ENCODE results near the gene PER3. TPM values are rescaled to one million over a fixed set of nuclear protein-coding genes. Genes with fewer than 3 reads are reported as not detected.

Gene PER3
- polyA plus RNA-seq, 2 of the 4 experiments (the other 2 are of a cell fraction) = 1.9 to 3.7 TPM

- Histone ChIP-seq H3K4me3 (no peak overlapping the region), H3K9me3 (no peaks in the 10 kb centered on the region), H3K4me1 (no peaks in the 10 kb centered on the region), H3K4me2 (no peak overlapping the region), H3K27ac (no peak overlapping the region)
- DNase-seq (ENCODE audit: low read depth in 1 of 2, low spot score in 1 of 2) (no peak), ATAC-seq (no peak), FAIRE-seq (no peak)
- TF ChIP-seq NFE2L2 (conservative IDR thresholded peaks at IDR 0.05; ENCODE audit: low read length) (no peak), CHD4 (IDR thresholded peaks at IDR 0.05; ENCODE audit: borderline replicate concordance) (no peak), EHMT2 (IDR thresholded peaks at IDR 0.05; ENCODE audit: low read depth) (no peak), ATOH8 (CRISPR knock-in tag; IDR thresholded peaks at IDR 0.05; ENCODE audit: low read depth) (no peak), HEYL (CRISPR knock-in tag; IDR thresholded peaks at IDR 0.05) (no peak), CHD2 (IDR thresholded peaks at IDR 0.05; ENCODE audit: low read length, partially characterized antibody) (no peak), MAZ (IDR thresholded peaks at IDR 0.05; ENCODE audit: borderline replicate concordance, low read depth, low read length) (no peak), USF2 (IDR thresholded peaks at IDR 0.05) (no peak), FOXS1 (CRISPR knock-in tag; IDR thresholded peaks at IDR 0.05) (no peak), NPAS2 (CRISPR knock-in tag; IDR thresholded peaks at IDR 0.05; ENCODE audit: borderline replicate concordance) (no peak), HES2 (IDR thresholded peaks at IDR 0.05) (no peak), CBX2 (IDR thresholded peaks at IDR 0.05; ENCODE audit: borderline replicate concordance, low read depth) (no peak), PHF8 (IDR thresholded peaks at IDR 0.05; ENCODE audit: borderline replicate concordance, low read depth) (no peak), EHF (CRISPR knock-in tag; IDR thresholded peaks at IDR 0.05) (no peak)
- CTCF ChIA-PET = interaction anchor here (0.6 kb wide), 1 partner anchor 1106 kb away, joined by 3 read pairs; no protein-coding TSS in a partner anchor
- POLR2A ChIA-PET = no interaction called here
- WGBS (ENCODE audit: missing lambda C conversion rate) = 87% methylated on average over 7 of the region's 7 CpGs
Observed at GRCh38 chr1:7826363-7826762, 42.3 kb downstream of the PER3 start.

- no peak overlapping the region for H3K27ac ChIP-seq
- TF ChIP-seq HOXB5 (CRISPR knock-in tag; IDR thresholded peaks at IDR 0.05) = no peak
- no peak for TF ChIP-seq NFE2L2 (conservative IDR thresholded peaks at IDR 0.05; ENCODE audit: low read length)
- no peak for TF ChIP-seq RFX5 (IDR thresholded peaks at IDR 0.05)
- TF ChIP-seq KDM1A (IDR thresholded peaks at IDR 0.05; ENCODE audit: low read depth) = no peak
- no peak for TF ChIP-seq JUN (IDR thresholded peaks at IDR 0.05)
- TF ChIP-seq MYC (IDR thresholded peaks at IDR 0.05; ENCODE audit: borderline replicate concordance, low read length) = no peak
- no peak for TF ChIP-seq ZFP36 (IDR thresholded peaks at IDR 0.05; ENCODE audit: borderline replicate concordance, partially characterized antibody)
- TF ChIP-seq FOSB (CRISPR knock-in tag; IDR thresholded peaks at IDR 0.05) = no peak
- no peak for TF ChIP-seq MAFK (IDR thresholded peaks at IDR 0.05; ENCODE audit: partially characterized antibody)
- no peak for TF ChIP-seq BHLHE40 (IDR thresholded peaks at IDR 0.05; ENCODE audit: low read depth, low read length)
- TF ChIP-seq ZC3H11A (IDR thresholded peaks at IDR 0.05) = no peak
- no peak for TF ChIP-seq GATA3 (IDR thresholded peaks at IDR 0.05; ENCODE audit: borderline replicate concordance)
- TF ChIP-seq HES2 (IDR thresholded peaks at IDR 0.05) = no peak
- no peak for TF ChIP-seq MAX (IDR thresholded peaks at IDR 0.05)
- TF ChIP-seq CBX8 (IDR thresholded peaks at IDR 0.05) = no peak
- TF ChIP-seq ATOH8 (CRISPR knock-in tag; IDR thresholded peaks at IDR 0.05; ENCODE audit: low read depth) = no peak
- CTCF ChIA-PET = interaction anchor here (0.6 kb wide), 1 partner anchor 1107 kb away, joined by 3 read pairs; no protein-coding TSS in a partner anchor
- no peak for DNase-seq (ENCODE audit: low read depth in 1 of 2, low spot score in 1 of 2)
- no peak overlapping the region for H3K4me3 ChIP-seq
- no peak for ATAC-seq
- POLR2A ChIA-PET = no interaction called here
- FAIRE-seq = no peak
- H3K9me3 ChIP-seq = no peaks in the 10 kb centered on the region
- no peak overlapping the region for H3K4me2 ChIP-seq
- no peaks in the 10 kb centered on the region for H3K4me1 ChIP-seq
- 88% methylated on average over 34 of the region's 39 CpGs for WGBS (ENCODE audit: missing lambda C conversion rate)
Observed at GRCh38 chr1:7827126-7827955, 43.2 kb downstream of the PER3 start.
